Peyer's patch (tissue), 4 donors: Measurements from ENCODE around the gene RBM34.

Source experiments
- POLR2A ChIP-seq, 2 donors: fragments of 450-650 bp; IDR thresholded peaks; one replicate each; pipeline ENCODE4 v1.5.1; 2017; ENCODE audit warnings: antibody characterized with exemption in 2 of 2, mild to moderate bottlenecking in 2 of 2, moderate library complexity in 2 of 2
- TF ChIP-seq, protein P1 (sequence below), 6 experiments: fragments of 450-650 bp in 4 of 6; fragments of 200-600 bp in 2 of 6; sonication (generic) in 1 of 6; IDR thresholded peaks; one replicate each; pipeline ENCODE4 v1.5.1; 2017 to 2019; ENCODE audit warnings: antibody characterized with exemption in 6 of 6, mild to moderate bottlenecking in 3 of 6, moderate library complexity in 1 of 6

DNA sequence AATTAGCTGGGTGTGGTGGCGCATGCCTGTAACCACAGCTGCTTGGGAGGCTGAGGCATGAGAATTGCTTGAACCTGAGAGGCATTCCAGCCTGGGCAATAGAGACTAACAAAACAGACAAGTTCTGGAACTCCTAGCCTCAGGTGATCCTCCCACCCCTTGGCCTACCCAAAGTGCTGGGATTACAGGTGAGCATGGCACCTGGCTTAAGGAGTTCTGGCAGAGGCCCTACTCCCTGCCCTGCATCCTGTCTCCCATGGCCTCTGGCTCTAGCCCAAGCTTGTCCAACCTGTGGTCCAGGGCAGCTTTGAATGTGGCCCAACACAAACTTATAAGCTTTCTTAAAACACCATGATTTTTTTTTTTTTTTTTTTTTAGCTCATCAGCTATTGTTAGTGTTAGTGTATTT is 52.9 kb downstream of the RBM34 start:
- TF ChIP-seq, protein P1, sequence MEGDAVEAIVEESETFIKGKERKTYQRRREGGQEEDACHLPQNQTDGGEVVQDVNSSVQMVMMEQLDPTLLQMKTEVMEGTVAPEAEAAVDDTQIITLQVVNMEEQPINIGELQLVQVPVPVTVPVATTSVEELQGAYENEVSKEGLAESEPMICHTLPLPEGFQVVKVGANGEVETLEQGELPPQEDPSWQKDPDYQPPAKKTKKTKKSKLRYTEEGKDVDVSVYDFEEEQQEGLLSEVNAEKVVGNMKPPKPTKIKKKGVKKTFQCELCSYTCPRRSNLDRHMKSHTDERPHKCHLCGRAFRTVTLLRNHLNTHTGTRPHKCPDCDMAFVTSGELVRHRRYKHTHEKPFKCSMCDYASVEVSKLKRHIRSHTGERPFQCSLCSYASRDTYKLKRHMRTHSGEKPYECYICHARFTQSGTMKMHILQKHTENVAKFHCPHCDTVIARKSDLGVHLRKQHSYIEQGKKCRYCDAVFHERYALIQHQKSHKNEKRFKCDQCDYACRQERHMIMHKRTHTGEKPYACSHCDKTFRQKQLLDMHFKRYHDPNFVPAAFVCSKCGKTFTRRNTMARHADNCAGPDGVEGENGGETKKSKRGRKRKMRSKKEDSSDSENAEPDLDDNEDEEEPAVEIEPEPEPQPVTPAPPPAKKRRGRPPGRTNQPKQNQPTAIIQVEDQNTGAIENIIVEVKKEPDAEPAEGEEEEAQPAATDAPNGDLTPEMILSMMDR (IDR thresholded peaks at IDR 0.05), result no peak
- no peak for TF ChIP-seq POLR2A (IDR thresholded peaks at IDR 0.05)
